Measurements from ENCODE around the gene FLCN. TPM values are rescaled to one million over a fixed set of nuclear protein-coding genes. Genes with fewer than 3 reads are reported as not detected.
A peak's percentile ranks its signal among the peaks of the same experiment; 100 is the strongest.

The FLCN gene
- total RNA-seq, 5 donors from 2014 or later (not counting 1 experiment from before 2014, with no cell fraction given): 37.2 to 84.9 (median 70.8) TPM

DNA sequence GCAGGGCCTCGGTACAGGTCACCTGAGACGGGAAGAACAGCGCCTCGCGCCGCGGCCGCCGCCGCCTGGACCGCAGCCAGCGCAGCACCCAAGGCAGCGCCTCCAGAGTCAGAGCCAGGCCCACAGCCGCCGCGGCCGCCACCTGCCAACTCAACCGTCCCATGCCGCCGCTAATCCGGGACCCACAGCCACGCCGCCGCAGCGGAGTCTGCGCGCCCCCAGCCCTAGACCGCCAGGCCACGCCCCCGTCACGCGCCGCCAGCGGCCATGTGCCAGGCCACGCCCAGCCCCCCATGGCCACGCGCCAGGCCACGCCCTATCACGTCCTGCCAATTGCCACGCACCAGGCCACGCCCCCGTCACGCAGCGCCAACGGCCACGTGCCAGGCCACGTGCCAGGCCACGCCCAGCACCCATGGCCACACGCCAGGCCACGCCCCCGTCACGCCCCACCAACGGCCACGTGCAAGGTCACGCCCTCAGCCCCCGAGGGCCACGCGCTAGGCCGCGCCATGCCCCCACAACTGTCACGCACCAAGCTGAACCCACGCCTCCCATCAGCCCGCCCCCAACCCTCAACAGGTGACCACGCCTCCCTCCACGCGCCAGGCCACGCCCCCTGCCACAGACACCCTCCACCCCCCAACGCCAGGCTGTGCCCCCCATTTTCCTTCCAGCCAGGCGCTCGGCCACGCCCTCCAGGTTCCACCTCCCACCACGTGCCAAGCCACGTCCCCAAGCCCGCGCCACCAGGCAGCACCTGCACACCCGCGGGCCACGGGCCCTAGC, 30.6 kb downstream of the FLCN start, which contains the start of gene PLD6:
Gene PLD6 (minus strand): TSS at position 210 of the 789 bp plus-strand sequence. CDS start 47 bp downstream, at position 163.
- ChIA-PET CTCF (interaction anchor here in 1 of 2 donors (1.3 kb wide), 1 partner anchor 64 kb away, joined by 4 read pairs; no protein-coding TSS in a partner anchor), POLR2A (interaction anchor here (0.6 to 0.7 kb wide), 2 partner anchors 13 to 81 kb away, joined by 7 to 16 read pairs; no protein-coding TSS in a partner anchor)
- peak within 1 kb of the TSS; percentile 55 to 75 for H3K4me3 ChIP-seq (ENCODE audit: control insufficient read depth in 1 of 2, extremely low read depth in 1 of 2, low read length in 1 of 2)
- H3K36me3 ChIP-seq (ENCODE audit: control insufficient read depth in 2 of 2, extremely low read depth in 1 of 2, insufficient read depth in 1 of 2, low read length in 1 of 2): peaks cover 0 to 12% of the 10 kb centered on the region in 2 donors
- H3K27me3 ChIP-seq (replicated peaks in 1 of 2; ENCODE audit: control insufficient read depth in 2 of 2, extremely low read depth in 1 of 2, insufficient read depth in 2 of 2, low read length in 1 of 2): no peaks in the 10 kb centered on the region
- Mint-ChIP-seq H3K36me3 (peaks cover 15% of the 10 kb centered on the region), H3K27ac (peak within 1 kb of the TSS; percentile 87 to 91), H3K9me3 (no peaks in the 10 kb centered on the region), H3K4me1 (peaks cover 27 to 36% (median 28%) of the 10 kb centered on the region in 3 donors), H3K27me3 (no peaks in the 10 kb centered on the region), H3K4me3 (peak within 1 kb of the TSS; percentile 83 to 89 (median 87))
- no peaks in the 10 kb centered on the region for H3K9me3 ChIP-seq
- H3K4me1 ChIP-seq (ENCODE audit: control insufficient read depth in 1 of 2, extremely low read depth in 1 of 2, insufficient read depth in 2 of 2, low read length in 2 of 2): peaks cover 2 to 34% of the 10 kb centered on the region in 2 experiments
- DNase-seq (peak; percentile 80 to 96 (median 91)), ATAC-seq (replicated peaks in 1 of 4) (peak; percentile 74 to 81 (median 75))
- 12% methylated on average over 74 of the region's 78 CpGs for WGBS (ENCODE audit: insufficient coverage)
- H3K27ac ChIP-seq (ENCODE audit: low read length): peak within 1 kb of the TSS; percentile 69

DNA sequence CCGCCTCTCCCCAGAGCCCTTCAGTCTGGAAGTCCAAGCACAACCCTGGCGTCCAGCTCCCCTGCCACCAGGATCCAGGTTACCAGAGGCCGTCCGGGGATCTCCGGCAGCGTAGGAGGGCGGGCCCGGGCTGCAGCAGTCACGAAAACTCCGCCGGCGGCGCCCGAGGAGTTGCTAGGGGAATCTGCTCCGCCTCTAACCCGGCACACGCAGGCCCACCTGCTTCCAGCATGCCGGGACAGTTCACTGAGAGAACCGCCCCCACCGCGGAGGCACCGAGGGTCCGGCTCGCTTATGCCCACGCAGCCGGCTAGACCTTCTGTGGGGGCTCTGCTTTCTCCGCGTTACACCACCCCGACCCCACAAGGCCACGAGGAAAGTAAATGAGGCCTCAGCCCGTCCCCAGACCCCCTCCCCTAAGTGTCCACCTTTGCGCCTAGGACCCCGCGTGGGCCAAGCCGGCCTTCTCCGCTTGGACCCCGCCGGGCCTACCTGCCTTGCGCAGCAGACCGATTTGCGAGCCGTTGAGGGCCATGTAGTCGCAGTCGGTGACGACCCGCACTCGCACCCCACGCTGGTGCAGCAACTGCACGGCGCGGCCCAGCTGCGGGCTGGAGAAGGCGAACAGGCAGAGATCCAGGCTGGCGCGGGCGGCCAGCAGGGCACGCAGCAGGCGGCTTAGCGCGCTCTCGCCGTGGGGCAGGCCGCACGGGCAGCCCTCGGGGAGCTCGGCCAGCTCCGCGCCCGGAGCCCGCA, 31.4 kb downstream of the FLCN start:
- Mint-ChIP-seq H3K27me3 (no peaks in the 10 kb centered on the region), H3K9me3 (no peaks in the 10 kb centered on the region), H3K27ac (peak overlapping the region; percentile 87 to 91), H3K4me1 (peaks cover 27 to 36% (median 28%) of the 10 kb centered on the region in 3 donors), H3K36me3 (peaks cover 19% of the 10 kb centered on the region), H3K4me3 (peak overlapping the region; percentile 83 to 89 (median 87))
- WGBS (ENCODE audit: insufficient coverage): 7% methylated on average over 67 of the region's 70 CpGs
- H3K9me3 ChIP-seq: no peaks in the 10 kb centered on the region
- peaks cover 2 to 34% of the 10 kb centered on the region in 2 experiments for H3K4me1 ChIP-seq (ENCODE audit: control insufficient read depth in 1 of 2, extremely low read depth in 1 of 2, insufficient read depth in 2 of 2, low read length in 2 of 2)
- H3K36me3 ChIP-seq (ENCODE audit: control insufficient read depth in 2 of 2, extremely low read depth in 1 of 2, insufficient read depth in 1 of 2, low read length in 1 of 2): peaks cover 0 to 15% of the 10 kb centered on the region in 2 donors
- H3K27ac ChIP-seq (ENCODE audit: low read length): peak overlapping the region; percentile 69
- peak overlapping the region; percentile 55 to 75 for H3K4me3 ChIP-seq (ENCODE audit: control insufficient read depth in 1 of 2, extremely low read depth in 1 of 2, low read length in 1 of 2)
- DNase-seq: peak in 34 of 35 experiments; percentile 17 to 77 (median 46)
- ChIA-PET POLR2A (no interaction called here), CTCF (no interaction called here)
- ATAC-seq (replicated peaks in 1 of 4): peak; percentile 39 to 55 (median 48)
- H3K27me3 ChIP-seq (replicated peaks in 1 of 2; ENCODE audit: control insufficient read depth in 2 of 2, extremely low read depth in 1 of 2, insufficient read depth in 2 of 2, low read length in 1 of 2): no peaks in the 10 kb centered on the region

DNA sequence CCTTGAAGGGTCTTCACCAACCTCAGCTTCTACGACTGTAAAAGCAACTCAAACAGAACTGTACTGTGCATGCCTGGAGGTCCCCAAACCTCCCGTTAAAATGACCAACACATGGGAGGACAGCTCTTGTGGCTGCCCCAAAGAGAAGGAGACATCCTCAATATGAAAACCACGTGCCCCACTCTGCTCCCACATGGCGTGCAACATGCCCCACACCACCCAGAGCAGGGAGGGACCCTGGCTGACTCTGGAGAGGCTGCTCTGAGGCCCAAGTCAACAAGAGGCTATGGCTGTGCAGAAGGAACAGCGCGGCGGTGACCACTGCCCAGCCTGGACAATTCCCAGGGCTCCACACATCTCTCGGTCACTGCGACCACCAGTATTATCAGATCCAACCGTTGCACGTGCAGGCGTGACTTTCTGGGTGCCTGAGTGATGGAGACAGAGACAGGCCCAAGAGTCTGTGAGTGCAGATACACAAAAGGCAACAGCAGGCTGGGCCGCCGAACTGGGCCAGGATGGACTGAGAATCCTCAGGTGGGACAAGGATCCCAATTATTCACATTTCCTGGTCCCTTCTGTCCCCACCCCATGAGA, 32.2 kb downstream of the FLCN start:
- no peaks in the 10 kb centered on the region for H3K9me3 Mint-ChIP-seq
- H3K27me3 Mint-ChIP-seq: no peaks in the 10 kb centered on the region
- H3K27ac ChIP-seq (ENCODE audit: low read length): peak overlapping the region; percentile 69
- ChIA-PET CTCF (no interaction called here), POLR2A (no interaction called here)
- peak overlapping the region; percentile 87 to 91 for H3K27ac Mint-ChIP-seq
- H3K4me1 ChIP-seq (ENCODE audit: control insufficient read depth in 1 of 2, extremely low read depth in 1 of 2, insufficient read depth in 2 of 2, low read length in 2 of 2): peaks cover 2 to 34% of the 10 kb centered on the region in 2 experiments
- H3K4me1 Mint-ChIP-seq: peaks cover 27 to 39% (median 28%) of the 10 kb centered on the region in 3 donors
- H3K4me3 Mint-ChIP-seq: peak overlapping the region; percentile 83 to 89 (median 87)
- peaks cover 22% of the 10 kb centered on the region for H3K36me3 Mint-ChIP-seq
- DNase-seq (no peak), ATAC-seq (replicated peaks in 1 of 4) (no peak)
- peak overlapping the region; percentile 55 to 75 for H3K4me3 ChIP-seq (ENCODE audit: control insufficient read depth in 1 of 2, extremely low read depth in 1 of 2, low read length in 1 of 2)
- H3K36me3 ChIP-seq (ENCODE audit: control insufficient read depth in 2 of 2, extremely low read depth in 1 of 2, insufficient read depth in 1 of 2, low read length in 1 of 2): peaks cover 0 to 15% of the 10 kb centered on the region in 2 donors
- H3K27me3 ChIP-seq (replicated peaks in 1 of 2; ENCODE audit: control insufficient read depth in 2 of 2, extremely low read depth in 1 of 2, insufficient read depth in 2 of 2, low read length in 1 of 2): no peaks in the 10 kb centered on the region
- 58% methylated on average over 12 of the region's 14 CpGs for WGBS (ENCODE audit: insufficient coverage)
- no peaks in the 10 kb centered on the region for H3K9me3 ChIP-seq

- Histone ChIP-seq H3K4me1 (ENCODE audit: control insufficient read depth in 1 of 2, extremely low read depth in 1 of 2, insufficient read depth in 2 of 2, low read length in 2 of 2) (peaks cover 2 to 34% of the 10 kb centered on the region in 2 experiments), H3K4me3 (ENCODE audit: control insufficient read depth in 1 of 2, extremely low read depth in 1 of 2, low read length in 1 of 2) (peak overlapping the region in 1 of 2 donors; percentile 75), H3K36me3 (ENCODE audit: control insufficient read depth in 2 of 2, extremely low read depth in 1 of 2, insufficient read depth in 1 of 2, low read length in 1 of 2) (peaks cover 0 to 15% of the 10 kb centered on the region in 2 donors), H3K27ac (ENCODE audit: low read length) (peak overlapping the region; percentile 38), H3K27me3 (replicated peaks in 1 of 2; ENCODE audit: control insufficient read depth in 2 of 2, extremely low read depth in 1 of 2, insufficient read depth in 2 of 2, low read length in 1 of 2) (no peaks in the 10 kb centered on the region), H3K9me3 (no peaks in the 10 kb centered on the region)
- Mint-ChIP-seq H3K27me3 (no peaks in the 10 kb centered on the region), H3K4me3 (peak overlapping the region; percentile 83 to 89 (median 87)), H3K9me3 (no peaks in the 10 kb centered on the region), H3K4me1 (peaks cover 27 to 39% (median 28%) of the 10 kb centered on the region in 3 donors), H3K27ac (peak overlapping the region; percentile 61 to 91), H3K36me3 (peaks cover 22% of the 10 kb centered on the region)
- ChIA-PET POLR2A (no interaction called here), CTCF (no interaction called here)
- WGBS (ENCODE audit: insufficient coverage): 64% methylated on average over 15 of the region's 15 CpGs
- peak in 1 of 35 experiments; percentile 15 for DNase-seq
- no peak for ATAC-seq (replicated peaks in 1 of 4)
Measured at GRCh38 chr17:17204041-17204591, 32.9 kb downstream of the FLCN start.

DNA sequence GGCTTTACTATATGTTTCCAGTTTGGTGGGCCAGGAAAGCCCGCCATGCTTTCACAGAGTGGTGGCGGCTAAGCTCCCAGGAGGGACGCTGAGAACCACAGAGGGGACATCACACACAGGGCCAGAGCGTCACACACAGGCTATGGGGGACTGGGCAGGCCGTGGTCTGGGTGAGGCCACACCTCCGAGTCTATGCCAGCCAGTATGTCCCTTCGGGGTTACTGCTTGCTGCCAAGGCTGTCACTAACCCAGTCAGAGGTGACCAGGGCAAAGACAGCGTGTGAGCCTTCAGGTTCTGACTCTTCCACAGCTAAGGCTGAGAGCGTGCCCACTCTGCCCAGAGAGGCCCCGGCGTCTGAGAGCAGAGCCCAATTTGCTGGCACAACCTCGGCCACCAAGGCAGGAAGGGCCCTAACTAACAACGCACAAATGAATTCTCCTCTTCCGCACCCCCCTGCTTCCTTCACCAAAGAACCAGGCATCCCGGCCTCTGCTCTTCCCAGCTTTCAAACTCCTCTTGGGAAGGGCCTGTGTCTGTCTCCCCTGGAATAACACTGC, 33.7 kb downstream of the FLCN start:
- peaks cover 2 to 34% of the 10 kb centered on the region in 2 experiments for H3K4me1 ChIP-seq (ENCODE audit: control insufficient read depth in 1 of 2, extremely low read depth in 1 of 2, insufficient read depth in 2 of 2, low read length in 2 of 2)
- DNase-seq: no peak
- peaks cover 0 to 15% of the 10 kb centered on the region in 2 donors for H3K36me3 ChIP-seq (ENCODE audit: control insufficient read depth in 2 of 2, extremely low read depth in 1 of 2, insufficient read depth in 1 of 2, low read length in 1 of 2)
- H3K9me3 Mint-ChIP-seq: no peaks in the 10 kb centered on the region
- H3K27me3 ChIP-seq (replicated peaks in 1 of 2; ENCODE audit: control insufficient read depth in 2 of 2, extremely low read depth in 1 of 2, insufficient read depth in 2 of 2, low read length in 1 of 2): no peaks in the 10 kb centered on the region
- H3K27me3 Mint-ChIP-seq: no peaks in the 10 kb centered on the region
- H3K4me1 Mint-ChIP-seq: peaks cover 27 to 39% (median 28%) of the 10 kb centered on the region in 3 donors
- no peaks in the 10 kb centered on the region for H3K9me3 ChIP-seq
- H3K27ac Mint-ChIP-seq: peak overlapping the region; percentile 55 to 61
- H3K4me3 Mint-ChIP-seq: peak overlapping the region in 2 of 3 donors; percentile 83 to 87
- H3K36me3 Mint-ChIP-seq: peaks cover 22% of the 10 kb centered on the region
- no peak overlapping the region for H3K27ac ChIP-seq (ENCODE audit: low read length)
- ChIA-PET CTCF (no interaction called here), POLR2A (no interaction called here)
- no peak overlapping the region for H3K4me3 ChIP-seq (ENCODE audit: control insufficient read depth in 1 of 2, extremely low read depth in 1 of 2, low read length in 1 of 2)
- WGBS (ENCODE audit: insufficient coverage): 90% methylated on average over 14 of the region's 15 CpGs
- ATAC-seq (replicated peaks in 1 of 4): no peak

All from T-cell (primary cell).